Jurkat, Clone E6-1 (cell line): Measurements from ENCODE around the gene MEAK7.
"Not testable (repeated sequence)": the region's sequence is repeated elsewhere in the genome, so short reads cannot be mapped to it uniquely, and the experiment has no call there.

Experiments used
- DNase-seq: peaks from one replicate; pipeline ENCODE4 v3.0.0-alpha.2; 2011; ENCODE audit warnings: low read depth, low spot score
- H3K4me3 ChIP-seq: 2 replicates; pipeline ENCODE4 v1.5.1; 2011; ENCODE audit warnings: mild to moderate bottlenecking, low read length, control low read depth, moderate library complexity

The MEAK7 gene

DNA sequence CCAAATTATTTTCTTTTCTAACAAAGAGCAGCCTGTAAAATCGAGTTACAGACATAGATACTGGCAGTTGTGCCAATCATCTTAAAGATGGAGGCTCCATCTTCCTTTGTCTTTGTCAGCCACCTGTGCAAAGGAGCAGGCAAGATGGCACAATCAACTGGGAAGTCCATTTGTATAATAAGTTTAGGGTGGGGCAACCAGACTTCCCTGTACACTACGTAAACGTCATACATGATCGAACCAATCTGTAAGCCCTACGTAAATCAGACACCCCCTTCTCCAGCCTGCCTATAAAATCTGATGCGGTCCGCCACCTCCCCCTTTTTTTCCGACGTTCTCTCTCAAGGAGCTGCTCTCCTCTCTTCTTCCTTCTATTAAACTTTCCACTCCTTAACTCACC is 31.4 kb upstream of the MEAK7 start:
- DNase-seq = no peak
- H3K4me3 ChIP-seq = no peak overlapping the region

DNA sequence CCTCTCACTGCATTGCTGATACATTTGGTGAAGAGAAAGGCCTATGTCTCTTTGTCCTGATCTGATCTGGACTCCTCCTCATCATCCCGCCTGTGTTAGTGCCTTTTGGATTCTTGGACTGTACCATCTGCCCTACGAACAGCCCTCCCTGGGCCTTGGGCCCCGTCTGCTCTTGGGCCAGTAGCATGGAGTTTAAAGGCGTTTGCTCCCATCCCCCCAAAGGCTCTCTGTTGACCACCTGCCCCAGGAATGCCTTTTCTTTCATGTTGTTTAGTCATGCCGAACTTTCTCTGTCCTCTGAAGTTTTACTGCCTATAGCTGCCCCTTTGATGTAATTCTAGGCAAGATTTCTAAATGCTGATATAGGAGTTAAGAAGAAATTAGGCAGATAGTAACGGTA is 30.9 kb upstream of the MEAK7 start:
- no peak overlapping the region for H3K4me3 ChIP-seq
- no peak for DNase-seq

DNA sequence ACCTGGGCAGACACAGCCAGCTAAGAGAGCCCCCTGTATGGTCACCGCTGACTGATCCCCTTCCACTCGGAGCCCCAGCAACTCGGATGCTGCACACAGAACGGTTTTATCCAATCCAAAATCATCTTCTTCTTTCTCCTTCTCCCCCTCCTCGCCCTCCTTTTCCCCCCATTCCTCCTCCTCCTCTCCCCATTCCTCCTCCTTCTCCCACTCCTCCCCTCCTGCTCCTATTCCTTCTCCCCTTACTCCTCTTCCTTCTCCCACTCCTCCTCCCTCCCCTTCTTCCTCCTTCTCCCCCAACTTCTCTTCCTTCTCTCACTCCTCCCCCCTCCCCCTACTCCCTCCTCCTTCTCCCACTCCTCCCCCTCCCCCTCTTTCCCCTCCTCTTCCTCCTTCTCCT is 30.4 kb upstream of the MEAK7 start:
- DNase-seq = no peak
- H3K4me3 ChIP-seq = no peak overlapping the region

DNA sequence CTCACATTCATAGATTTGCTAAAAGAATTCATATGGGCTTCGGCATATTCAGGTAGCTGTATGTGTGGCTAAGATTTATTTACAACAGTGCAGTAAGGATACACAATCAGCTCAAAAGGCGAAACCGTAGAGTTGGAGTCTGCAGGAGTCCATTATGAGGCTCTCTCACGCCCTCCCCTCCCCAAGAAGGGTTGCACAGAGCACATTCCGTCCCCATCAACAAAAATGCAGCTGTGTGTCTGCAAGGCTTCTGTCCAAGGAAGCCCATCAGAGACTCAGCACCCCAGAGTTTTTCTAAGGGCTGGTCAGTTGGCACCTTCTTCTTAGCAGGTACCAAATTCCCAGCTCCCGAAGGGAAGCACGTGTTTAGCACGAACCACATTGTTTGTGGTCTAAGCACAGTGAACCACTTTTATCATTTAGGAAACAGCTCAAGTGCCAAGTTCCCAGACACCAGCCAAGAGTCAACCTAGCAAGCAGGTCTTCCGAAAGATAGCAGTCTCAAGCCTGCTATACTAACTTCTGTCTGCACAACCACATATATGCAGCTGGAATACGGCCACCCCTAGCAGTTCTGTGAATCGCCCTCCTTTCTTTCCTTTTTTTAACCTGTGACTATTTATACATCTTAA is 28.5 kb upstream of the MEAK7 start:
- no peak overlapping the region for H3K4me3 ChIP-seq
- DNase-seq = no peak

GRCh38 chr16:84532291-84532724 is 27.8 kb upstream of the MEAK7 start:
- no peak overlapping the region for H3K4me3 ChIP-seq
- DNase-seq = no peak

GRCh38 chr16:84531671-84532111 is 27.2 kb upstream of the MEAK7 start:
- no peak overlapping the region for H3K4me3 ChIP-seq

DNA sequence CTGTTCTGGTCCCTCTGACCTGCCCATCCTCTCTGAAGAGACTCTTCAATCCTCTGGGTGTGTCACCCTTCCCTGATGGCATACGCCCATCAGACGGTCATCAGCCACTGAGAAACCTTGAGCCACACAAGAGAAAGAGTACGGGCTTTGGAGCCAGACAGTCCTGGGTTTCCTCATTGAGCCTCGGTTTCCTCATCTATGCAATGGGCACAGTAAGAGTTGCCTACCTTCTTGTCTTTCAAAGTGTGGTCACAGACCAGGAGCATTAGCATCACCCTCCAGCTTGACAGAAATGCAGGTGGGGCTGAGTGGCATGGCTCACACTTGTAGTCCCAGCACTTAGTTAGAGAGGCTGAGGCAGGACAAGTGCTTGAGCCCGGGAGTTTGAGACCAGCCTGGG is 26.1 kb upstream of the MEAK7 start:
- DNase-seq = no peak

More at GRCh38 chr16:84531671-84532111, 27.2 kb upstream of the MEAK7 start:
- no peak for DNase-seq

DNA sequence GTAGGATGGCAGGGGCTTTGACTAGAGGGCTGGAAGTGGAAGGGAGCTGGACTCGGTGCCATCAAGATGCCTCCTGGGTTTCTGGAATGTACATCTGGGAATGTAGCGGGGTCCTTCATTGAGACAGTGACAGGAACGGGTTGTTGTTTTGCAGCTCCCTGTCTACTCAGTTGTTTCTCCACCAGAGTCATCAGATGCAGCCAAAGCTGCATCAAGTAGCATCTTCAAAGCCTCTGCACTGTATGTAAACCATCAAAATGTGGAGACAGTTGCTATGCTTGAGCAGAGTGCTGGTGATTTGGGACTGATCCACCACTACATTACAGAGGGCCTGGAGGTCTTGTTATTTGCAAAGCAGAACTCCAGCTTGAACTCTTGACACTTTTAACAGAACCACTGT is 25.1 kb upstream of the MEAK7 start:
- H3K4me3 ChIP-seq = no peak overlapping the region
- no peak for DNase-seq

More for the DNA sequence above, 26.1 kb upstream of the MEAK7 start:
- no peak overlapping the region for H3K4me3 ChIP-seq

DNA sequence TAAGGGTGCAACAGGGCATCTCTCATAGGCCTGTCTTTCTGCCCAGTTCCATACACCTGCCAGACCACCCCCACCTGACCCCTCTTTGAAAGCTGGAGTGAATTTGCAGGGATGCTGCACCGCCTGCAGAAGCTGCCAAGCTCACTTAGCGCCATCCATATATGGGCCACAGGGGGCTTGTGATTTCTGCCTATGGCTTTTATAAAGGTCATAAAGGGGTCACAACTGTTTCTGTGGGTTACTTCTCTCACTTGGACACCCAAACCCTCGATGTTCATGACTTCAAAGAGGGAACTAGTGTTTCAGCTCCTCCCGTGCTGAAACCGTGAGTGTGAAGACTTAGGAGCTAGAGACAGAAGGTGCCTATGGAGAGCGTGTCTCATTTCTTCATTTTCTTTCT is 23.9 kb upstream of the MEAK7 start:
- DNase-seq = no peak
- no peak overlapping the region for H3K4me3 ChIP-seq

GRCh38 chr16:84527532-84528269 is 23.2 kb upstream of the MEAK7 start:
- no peak for DNase-seq
- no peak overlapping the region for H3K4me3 ChIP-seq

- DNase-seq = no peak
- H3K4me3 ChIP-seq = no peak overlapping the region
Observed at GRCh38 chr16:84526794-84527531, 22.5 kb upstream of the MEAK7 start.

- not testable (repeated sequence) for DNase-seq, H3K4me3 ChIP-seq
Observed at GRCh38 chr16:84524941-84525581, 20.6 kb upstream of the MEAK7 start.

DNA sequence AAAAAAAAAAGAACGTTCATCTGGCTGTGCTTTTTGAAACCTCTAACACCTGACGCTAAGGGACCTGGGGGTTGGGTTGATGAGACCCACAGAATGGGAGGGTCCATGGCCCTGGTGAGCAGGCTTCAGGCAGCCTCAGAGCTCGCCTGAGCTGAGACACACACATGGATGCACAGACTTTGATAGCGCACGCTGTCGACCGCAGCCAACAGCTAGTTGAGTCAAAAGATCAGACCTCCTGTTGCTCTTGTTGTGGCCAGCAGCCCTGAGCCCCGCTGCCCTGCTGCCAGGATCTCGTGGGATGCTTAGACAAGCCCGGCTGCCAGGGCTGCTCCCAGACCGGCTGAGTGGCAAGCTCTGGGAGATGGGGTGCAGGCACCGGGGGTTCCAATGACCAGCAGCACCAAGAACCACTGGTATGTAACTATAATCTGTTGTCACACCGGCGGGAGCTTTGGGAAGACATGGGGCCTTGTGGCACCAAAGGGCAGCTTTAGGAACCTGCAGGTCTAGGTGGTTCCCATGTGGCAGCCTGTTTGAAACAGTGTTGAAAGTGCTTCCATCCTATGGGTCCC is 20.0 kb upstream of the MEAK7 start:
- DNase-seq = peak; percentile 72
- no peak overlapping the region for H3K4me3 ChIP-seq

DNA sequence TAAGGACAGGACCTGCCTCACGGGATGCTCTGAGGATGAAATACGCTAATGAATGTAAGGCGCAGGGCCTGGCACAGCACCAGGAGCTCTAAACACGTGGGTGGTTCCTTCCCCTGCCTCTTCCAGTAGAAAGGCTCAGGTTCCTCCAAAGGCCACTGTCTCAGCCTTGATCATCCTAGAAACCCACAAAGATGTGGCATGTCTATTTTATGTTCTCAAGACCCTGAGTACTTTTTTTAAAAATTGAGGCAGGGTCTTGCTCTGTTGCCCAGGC is 17.0 kb upstream of the MEAK7 start:
- H3K4me3 ChIP-seq = no peak overlapping the region
- DNase-seq = no peak

DNA sequence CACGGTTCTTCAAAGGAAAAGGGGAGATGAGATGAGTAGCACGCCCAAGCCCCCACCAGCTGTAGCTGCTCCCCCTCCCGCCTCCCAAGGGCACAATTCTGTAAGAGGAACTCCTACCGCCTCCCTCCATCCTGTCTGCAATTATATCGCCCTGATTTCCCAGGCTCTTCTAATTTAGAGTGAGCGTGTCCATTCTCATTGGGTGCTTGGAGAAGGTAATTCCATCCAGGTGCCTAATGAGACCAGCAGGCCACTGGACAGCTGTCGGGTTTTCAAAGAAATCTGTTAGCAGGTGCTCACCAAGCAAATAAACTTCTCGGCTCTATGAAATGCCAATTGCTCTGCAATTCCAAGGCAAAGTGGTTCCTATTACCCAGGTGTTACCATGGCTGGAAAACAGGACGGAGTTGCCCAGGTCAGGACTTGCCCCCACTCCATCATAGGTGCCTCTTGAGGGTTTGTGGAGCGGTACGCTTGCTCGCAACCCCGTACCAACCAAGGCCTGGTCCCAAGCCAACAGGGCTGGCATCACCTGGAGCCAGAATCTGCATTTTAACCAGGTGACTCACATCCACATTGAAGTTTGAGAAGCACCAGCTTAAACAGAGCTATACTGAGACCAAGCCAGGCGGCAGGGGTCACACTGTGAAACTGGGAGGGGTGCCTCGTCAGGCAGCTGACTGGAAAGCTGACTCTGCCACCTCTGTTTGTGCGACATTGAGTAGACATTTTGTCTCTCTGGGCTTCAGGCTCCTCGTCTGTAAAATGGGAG is 16.5 kb upstream of the MEAK7 start:
- no peak for DNase-seq
- H3K4me3 ChIP-seq = no peak overlapping the region

GRCh38 chr16:84519855-84520254 is 15.4 kb upstream of the MEAK7 start:
- no peak for DNase-seq
- H3K4me3 ChIP-seq = no peak overlapping the region

DNA sequence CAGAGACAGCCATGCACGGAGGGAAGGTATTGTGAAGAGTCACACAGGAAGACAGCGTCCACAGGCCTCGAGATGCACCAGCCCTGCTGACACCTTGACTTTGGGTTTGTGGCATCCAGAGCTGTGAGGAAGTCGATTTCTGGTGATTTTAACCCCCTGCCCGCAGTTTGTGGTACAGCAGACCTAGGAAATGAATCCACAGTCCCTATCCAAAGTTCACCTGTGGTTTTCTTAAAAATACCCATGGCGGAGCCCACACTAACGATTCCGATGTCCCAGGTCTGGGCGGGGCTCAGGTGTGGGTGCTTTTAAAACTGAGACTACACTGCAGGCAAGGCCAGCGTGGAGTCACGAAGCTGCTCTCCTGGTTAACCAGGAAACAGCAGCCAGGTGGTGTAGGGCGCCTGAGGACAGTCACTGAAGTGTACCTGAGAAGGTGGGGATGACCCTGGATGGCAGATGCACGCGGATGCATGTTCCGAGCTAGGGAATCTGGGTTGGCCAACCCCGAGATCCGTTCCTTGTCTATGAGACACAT is 14.4 kb upstream of the MEAK7 start:
- DNase-seq = peak; percentile 88
- H3K4me3 ChIP-seq = no peak overlapping the region

GRCh38 chr16:84518220-84518619 is 13.8 kb upstream of the MEAK7 start:
- not testable (repeated sequence) for H3K4me3 ChIP-seq, DNase-seq

DNA sequence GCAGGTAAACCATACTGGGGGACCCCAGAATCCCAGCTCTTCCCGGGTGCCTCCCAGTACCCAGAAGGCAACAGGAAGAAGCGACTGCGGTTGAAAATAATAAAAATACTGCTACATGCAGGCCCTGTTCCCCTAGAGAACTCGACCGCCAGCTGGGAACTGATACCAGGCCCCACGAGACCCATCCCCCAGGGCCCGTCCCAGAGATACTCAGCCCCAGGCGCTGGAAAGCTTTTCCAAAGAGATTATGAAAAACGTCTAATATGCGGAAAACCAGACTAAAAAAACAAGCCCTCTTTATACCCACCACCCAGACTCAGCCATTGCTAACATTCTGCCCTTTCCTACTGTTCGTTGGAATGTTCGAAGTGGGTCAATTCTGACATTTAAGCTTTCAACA is 12.9 kb upstream of the MEAK7 start:
- DNase-seq = no peak
- no peak overlapping the region for H3K4me3 ChIP-seq
